HS-27A (cell line): Measurements from ENCODE around the gene FAM78A.
"Not testable (repeated sequence)": the region's sequence is repeated elsewhere in the genome, so short reads cannot be mapped to it uniquely, and the experiment has no call there.

ENCODE experiments used
- DNase-seq: peaks from one replicate; pipeline ENCODE4 v3.0.0-alpha.2; 2012; ENCODE audit warnings: low read depth, missing footprints

The FAM78A gene

DNA sequence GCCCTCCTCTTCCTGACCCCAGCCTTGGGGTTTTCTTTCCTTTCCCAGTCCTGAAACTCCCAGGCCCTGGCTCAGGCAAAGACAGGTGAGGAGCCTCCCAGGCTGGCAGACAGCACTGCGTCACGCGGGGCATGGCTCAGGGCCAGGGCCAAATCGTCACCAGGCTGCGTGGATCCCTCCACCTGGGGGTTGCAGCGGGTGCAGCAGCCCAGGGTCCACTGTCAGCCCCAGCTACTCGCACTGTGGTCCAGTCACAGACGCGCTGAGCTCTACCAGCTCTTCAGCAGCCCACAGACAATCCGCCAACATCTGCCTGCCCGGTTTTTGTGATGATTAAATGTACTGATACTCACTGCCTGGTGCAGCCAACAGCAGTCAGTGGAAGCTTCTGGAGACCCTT lies 12.1 kb downstream of the FAM78A start:
- no peak for DNase-seq

DNA sequence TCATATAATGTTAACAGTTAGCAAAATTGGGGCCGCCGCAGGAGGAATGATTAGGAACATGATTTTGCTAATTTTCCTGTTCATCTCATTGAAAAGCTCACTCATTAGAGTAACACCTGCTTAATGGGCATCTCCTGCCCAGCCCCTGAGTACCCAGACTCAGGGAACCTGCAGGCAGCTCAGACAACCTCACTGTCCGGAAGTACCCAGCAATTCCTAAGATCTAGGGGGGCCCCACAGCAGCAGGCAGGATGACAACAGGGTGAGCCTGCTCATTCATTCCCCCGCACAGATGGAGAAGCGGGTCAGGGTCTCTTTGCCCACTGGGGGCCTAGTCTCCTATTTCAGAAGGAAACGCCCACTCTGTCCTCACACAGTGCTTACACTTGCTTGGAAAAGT lies 12.6 kb downstream of the FAM78A start:
- DNase-seq = no peak

DNA sequence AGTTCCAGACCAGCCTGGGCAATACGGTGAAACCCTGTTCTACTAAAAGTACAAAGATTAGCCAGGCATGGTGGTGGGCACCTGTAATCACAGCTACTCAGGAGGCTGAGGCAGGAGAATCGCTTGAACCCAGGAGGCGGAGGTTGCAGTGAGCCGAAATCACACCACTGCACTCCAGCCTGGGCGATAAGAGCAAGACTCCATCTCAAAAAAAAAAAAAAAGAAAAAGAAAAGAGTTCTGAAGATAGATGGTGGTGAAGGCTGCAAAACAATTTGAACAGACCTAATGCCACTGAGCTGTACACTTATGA lies 13.3 kb downstream of the FAM78A start:
- DNase-seq = not testable (repeated sequence)

DNA sequence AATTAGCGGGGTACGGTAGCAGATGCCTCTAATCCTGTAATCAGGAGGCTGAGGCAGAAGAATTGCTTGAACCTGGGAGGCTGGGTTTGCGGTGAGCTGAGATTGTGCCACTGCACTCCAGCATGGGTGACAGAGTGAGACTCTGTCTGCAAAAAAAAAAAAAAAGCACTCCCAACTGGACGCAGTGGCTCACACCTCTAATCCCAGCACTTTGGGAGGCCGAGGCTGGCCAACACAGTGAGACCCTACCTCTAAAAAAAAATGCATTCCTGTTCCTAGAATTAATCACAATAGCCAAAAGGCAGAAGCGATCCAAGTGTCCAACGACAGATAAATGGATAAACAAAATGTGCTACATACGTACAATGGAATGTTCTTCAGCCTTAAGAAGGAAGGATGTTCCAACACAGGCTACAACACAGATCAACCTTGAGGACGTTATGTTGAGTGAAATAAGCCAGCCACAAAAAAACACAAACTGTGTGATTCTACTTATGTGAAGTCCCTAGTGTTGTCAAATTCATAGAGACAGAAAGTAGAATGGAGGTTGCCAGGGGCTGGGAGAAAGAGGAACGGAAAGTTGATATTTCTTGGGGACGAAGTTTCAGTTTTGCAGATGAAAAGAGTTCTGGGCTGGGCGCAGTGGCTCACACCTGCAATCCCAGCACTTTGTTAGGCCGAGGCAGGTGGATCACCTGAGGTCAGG lies 13.8 kb downstream of the FAM78A start:
- no peak for DNase-seq

DNA sequence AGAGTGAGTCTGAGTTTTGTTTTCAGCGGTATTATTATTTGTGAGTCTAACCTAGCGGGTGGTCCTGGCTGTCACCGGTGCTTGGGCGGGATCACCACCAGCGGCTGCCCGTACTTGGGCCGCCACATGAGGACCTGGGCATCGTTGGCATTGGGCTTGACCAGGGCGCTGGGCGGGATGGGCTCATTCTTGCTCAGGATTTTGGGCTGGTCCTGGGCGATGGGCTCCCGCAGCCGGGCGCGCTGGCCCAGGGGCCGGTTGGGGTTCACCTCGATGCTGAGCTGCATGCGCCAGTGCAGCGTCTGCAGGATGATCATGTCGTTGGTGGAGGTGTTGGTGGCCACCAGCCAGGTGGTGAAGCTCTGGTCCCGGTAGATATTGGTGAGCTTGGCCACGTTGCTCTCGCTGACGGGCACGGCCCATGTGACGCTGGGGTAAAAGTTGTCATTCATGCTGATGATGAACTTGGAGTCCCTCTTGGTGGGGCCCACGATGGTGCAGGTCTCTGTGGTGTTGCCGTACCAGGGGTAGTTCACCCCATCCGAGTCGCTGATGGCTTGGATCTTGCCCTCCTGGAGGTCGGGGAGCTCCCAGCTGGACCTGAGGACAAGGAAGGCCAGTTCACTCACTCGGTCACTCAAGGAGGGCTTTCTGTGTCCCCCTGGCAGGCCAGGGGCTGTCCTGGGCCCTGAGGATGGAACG lies 15.4 kb downstream of the FAM78A start:
- DNase-seq = no peak

DNA sequence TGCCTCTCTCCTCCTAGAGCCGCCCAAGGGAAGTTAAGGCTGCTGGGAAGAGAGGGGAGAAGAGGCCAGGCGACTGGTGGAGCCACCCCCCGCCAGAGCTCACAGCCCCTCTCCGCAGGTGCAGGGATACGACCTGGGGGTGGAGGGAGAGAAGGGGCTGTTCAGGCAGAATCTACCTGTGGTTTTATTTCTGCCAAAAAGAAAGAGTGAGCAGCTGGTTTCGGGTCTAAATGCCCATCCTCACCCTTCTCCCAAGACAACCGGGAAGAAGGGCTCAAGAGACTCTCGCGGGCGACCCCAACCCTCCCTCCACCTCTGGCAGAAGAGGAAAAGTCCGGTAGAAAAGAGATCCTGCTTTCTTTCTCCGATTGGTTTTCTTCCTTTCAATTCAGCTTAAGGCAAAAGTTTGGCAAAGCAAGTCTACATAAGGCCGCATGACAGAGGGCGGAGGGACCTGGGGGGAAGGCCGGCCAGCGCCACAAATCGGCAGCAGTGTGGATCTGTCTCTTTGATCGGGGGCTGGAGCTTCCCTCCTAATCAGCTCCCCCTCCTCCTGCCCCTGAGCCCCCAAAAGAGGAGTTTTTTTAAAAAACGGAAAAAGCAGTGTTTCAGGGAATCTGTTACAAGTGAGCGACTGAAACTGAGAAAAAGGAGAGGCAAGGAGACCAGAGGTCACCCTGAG lies 16.3 kb downstream of the FAM78A start:
- no peak for DNase-seq

DNA sequence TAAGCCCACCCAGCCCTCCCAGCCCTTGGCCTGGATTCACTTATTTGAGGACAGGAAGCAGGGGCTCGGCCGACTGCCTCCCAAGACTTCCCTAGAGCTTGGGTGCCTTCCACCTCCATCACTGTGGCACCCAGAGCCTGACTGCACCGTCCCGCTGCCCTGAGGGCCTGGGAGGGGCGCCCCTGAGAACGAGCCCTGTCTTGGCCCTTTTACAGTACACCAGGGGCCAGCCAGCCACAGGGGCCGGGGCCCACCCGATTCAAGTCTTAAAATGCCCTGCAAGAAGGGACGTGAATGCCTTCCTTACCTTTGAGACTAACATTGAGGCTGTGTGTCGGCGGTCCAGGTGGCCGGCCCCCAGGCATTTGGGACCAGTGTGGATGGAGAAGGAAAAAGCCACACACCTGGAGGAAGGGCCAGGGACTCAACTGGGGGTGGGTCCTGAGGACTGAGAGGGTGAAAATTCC lies 16.8 kb downstream of the FAM78A start:
- DNase-seq = no peak

DNA sequence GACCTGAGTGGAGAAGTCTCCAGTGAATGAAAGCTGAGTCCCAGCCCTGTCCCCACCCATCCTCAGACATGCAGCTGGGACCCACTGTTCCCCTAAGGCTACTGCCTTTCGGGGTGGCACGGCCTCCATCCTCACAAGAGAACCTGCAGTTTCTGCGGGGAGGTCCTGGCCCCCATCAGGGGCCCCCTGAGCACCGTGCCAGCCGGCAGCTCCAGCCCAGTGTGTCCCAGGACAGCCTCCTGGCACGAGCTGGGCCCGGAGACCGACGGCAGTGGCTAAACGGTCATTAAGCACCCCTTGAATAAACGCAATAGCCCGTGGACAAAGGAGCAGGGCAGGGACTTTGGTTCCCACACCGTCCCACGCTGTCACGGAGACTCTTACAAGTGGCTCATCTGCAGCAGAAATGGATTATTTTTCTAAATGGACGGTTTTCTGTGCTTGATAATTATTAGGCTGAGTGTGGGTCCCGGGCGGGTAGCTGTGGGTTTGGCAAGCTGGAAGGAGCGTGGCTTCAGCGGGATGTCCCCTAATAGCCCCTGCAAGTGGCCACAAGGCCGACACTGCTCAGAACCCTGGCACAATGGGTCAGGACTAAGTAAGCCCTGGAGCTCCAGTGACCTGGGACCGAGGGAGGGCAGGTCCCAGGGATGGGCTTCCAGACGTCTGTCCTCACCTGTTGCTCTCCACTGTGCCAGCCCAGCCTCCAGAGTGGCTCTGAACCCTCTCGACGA lies 17.4 kb downstream of the FAM78A start:
- DNase-seq = no peak

DNA sequence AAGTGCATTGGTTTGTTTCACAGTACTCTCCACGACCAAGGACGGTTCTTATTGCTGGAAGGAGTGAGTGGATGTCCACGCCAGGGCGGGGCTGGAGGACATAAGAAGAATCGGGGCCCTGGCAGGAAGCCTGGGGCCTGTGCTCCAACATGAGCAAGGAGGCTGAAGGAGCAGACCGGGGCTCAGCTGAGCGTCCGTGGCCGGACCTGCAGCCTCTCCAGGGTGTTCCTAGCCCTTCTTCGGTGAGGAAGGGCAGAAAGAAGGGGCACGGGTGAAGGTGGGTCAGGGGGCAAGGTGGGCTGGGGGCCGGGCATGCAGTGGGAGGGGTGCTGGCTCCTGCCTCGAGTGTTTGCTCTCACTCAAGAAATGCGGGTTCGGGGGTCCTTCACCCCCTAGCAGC lies 18.1 kb downstream of the FAM78A start:
- no peak for DNase-seq

DNA sequence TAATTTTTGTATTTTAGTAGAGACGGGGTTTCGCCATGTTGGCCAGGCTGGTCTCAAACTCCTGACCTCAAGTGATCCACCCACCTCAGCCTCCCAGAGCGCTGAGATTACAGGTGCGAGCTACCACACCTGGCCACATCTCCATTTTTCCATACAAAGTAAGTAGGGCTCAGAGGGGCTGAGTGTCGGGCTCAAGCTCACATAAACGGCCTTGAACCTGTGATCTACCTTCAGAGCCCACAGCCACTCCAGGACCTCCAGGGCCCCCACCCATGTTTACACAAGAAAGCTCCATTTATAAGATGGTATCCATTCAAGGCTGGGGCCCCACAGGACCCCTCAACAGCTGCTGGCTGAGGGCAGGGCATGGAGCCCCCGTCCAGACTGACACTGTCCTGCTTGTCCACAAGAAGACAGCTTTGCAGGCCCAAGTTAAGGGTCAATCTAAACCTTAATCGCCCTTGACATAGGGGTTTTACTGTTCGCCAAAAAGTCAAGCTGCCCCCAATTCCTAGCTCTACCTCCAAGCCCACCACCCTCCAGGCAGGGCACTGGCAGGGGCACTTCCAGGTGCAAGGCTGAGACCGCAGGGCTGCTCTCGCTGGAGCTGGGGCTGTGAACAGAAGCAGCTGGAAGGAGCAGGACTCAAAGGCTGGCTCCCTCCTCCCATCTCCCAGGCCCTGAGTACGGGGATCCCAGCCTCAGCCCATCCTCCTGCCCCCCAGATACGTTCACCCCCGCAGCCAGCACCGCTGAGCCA lies 18.9 kb downstream of the FAM78A start:
- DNase-seq = no peak

DNA sequence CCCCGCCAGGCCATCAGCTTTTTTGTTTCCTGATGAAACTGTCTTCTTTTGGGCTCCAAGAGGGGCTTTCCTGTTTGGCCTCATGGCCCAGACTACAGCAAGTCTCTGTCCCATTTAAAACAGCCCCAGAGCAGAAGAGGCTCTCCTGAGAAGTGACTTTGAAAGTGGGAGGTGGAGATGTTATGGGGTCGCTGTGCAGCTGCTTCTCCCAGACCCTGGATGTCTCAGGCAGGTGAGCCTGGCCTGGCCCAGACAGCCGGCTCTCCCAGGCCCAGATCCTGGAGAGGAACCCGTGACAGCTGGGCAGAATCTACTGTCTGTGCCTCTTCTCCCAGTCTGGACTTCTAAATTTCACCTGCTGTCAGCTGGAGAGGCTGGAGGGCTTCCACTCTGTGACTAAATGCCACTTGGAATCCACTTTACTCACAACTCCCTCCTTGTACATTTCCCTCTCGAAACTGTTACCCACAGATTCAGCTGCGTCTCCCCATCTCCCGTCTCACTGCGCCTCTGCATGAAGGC lies 20.6 kb downstream of the FAM78A start:
- DNase-seq = no peak

DNA sequence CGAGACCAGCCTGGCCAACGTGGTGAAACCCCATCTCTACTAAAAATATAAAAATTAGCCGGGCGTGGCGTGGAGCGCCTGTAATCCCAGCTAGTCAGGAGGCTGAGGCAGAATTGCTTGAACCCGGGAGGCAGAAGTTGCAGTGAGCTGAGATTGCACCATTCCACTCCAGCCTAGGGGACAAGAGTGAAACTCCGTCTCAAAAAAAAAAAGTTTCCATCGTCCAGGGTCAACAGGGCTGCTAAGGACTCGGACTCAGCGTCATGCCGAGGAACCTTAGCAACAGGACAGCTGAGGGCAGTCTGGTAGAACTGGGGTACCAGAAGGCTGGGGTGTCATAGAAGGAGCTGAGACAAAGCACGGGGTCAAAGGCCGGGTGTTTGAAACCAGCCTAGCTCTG lies 21.7 kb downstream of the FAM78A start:
- no peak for DNase-seq

DNA sequence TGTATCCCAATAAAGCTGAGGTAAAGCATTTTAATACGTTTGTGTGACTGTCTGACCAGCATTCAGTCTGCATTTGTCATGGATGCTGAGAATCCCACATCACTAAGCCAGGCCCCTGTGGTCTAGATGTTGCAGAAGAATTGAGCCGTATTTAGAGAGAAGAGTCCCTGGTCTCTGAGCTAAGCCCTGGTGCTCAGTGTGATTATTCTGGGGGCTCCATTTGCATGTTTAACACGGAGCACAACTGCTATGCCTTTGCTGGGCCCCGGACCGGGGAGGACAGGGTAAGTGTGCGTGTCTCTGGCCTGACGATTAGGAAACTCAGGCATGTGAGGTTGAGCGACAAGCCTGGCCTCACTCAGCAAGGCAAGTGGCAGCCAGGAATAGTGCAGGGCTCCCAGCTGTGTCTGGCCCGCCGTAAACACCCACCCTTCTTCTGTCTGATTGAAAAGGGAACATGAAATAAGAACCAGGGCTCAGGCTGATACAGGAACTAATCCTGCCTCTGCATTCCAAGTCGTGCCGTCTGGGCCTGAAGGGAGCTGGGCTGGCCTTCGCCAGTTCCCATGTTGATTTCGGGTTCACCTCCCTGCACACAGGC lies 22.3 kb downstream of the FAM78A start:
- no peak for DNase-seq

DNA sequence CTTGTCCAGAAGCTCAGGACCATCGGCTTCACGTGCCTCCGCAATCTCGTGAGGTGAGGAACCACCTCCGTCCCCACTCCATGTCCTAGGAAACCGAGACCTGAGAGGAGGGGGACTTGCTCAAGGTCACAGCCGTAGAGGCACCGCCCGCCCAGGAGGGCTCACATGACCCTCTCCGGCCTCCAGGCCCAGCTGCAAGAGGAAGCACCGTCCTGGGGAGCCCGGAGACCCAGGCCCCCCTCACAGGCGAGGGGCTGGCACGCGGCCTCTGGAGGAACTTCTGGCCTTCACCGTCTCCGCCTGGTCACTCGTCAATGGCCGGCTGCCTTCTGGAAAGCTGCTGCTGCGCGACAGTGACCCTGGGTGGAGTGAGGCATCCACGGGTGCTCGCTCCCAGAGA lies 24.2 kb downstream of the FAM78A start:
- no peak for DNase-seq

DNA sequence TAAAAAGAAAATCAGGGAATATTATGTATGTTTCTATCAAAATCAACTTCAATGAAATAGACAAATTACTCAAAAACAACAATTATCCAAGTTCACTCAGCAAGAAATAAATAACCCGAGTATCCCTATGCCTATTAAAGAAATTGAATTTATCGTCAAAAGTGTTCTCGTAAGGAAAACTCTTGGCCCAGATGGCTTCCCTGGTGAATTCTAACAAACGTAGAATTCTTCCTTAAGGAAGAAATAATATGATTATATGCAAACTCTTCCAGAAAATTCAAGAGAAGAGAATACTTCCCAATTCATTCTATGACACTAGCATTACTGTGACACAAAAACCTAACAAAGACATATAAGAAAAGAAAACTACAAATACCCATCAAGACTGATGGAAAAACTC lies 29.7 kb downstream of the FAM78A start:
- DNase-seq = no peak

DNA sequence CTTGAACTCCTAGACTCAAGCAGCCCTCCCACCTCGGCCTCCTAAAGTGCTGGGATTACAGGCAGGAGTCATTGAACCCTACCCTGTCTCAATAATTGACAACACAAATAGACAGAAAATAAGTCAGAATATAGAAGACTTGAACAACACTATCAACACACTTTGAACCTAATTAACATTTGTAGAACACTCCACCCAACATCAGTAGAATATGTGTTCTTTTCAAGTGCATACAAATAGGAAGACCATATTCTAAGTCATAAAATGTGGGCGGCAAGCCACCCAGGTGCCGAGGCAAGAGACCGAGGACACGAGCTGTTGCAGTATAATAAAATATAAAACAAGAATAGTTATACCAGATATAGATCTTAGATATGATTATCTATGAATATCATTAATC lies 32.0 kb downstream of the FAM78A start:
- DNase-seq = not testable (repeated sequence)

DNA sequence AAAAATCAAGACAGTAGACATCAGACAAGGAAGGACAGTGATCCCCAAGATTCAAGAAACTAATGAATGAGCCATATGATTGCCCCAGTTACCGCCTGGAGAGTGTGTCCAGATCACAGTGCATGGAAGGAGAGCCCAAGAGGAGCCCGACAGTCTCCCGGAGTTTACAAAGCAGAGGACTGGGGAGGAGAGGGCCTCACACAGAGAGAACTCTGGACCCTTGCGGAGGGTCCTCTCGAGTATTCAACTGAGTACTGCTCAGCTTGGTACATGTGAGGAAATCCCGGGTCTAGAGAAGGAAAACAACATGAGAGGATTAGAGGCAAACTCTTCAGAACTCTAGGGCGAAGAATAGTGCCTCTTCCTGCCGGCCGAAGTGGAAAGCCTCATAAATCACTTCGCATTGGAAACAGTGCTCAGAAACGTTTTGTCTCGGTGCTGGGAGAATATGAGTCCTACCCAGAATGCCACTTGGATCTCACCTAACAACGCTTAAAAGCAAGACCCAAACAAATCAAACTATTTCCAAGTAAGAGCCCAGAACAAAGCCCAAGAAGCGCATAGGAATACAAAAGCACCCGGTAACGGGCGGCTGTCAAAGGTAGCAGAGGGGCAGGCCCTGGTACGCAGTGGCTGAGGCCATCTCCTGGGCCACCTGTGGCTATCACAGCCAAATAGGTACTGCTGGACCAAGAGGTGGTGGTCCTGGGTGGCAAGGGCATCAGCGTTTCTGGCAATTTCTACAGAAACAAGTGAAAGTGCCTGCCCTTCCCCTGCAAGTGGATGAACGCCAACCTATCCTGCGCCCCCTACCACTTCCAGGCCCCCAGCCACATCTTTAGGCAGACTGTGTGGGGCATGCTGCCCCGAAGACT lies 36.0 kb downstream of the FAM78A start:
- no peak for DNase-seq

DNA sequence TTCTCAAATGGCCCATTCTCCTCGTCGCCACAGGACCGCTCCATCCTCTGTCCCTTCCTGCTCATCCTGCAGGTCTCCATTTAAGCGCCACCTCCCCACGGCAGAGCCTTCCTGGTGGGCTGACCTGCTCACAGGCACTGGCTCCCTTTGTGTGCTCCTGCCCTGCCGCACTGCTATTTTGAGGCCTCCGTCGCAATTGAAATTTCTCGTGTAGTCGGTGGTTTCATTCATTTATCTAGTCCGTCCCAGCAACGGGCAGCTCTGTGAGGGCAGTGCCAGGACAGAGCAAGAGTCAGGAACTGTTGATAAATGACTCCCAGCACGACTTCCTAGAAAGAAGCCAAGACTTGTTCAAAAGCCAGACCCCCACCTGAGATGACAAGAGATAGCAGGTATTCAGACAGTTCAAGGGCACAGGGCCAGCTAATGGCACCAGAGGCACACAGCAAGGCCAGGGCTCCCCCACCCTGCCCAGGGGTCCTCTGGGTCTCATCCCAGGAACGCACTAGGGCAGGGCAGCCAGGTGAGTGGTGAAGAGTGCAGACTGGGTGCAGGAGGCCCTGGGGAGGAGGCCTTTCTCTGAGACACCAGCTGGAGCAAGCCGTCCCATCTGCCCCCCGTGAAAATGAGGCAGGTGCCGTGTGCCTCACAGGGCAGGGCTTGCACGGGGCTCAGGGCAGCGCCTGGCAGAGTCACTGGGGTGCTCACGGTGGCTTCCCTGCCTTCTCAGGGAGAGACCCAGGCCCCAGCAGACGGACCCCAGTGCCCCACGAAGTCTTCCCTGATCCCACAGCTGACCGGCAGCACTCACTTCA lies 36.9 kb downstream of the FAM78A start:
- DNase-seq = no peak

DNA sequence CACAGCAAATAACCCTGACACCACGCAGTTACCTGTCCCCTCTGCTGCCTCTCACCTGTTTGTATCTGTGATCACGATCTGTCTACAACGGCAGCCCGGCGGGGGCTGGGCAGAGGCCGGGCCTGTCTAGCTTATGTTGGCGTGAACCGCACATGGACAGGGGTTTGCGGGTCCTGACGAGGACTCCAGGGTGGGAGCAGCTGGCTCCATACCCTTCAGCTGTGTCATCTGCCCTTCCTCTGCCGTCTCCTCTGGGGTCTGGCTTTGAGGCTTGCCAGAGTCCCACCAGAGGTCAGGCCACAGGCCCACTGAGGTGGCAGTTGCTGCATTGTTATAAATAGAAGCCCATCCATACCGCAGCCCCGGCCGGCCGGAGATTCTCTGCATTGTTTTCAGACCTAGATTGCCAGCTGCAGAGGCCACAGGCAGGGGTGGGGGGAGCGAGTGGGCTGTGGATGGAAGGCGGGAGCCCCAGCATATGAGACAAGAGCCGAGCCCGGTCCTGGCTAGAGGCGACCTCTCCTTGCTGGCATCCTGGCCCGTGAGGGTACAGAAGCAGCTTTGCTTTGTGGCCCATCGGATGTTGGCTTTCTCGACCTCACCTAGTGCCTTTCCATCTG lies 37.8 kb downstream of the FAM78A start:
- DNase-seq = no peak
